Caco-2 (cell line): Measurements from ENCODE around the gene IL16. TPM values are rescaled to one million over a fixed set of nuclear protein-coding genes. Genes with fewer than 3 reads are reported as not detected.

Experiments used
- BruUV-seq: library from RNA; stranded (reverse); fragments of 400-500 nt; replicated peaks from 2 replicates; lab custom pipeline; 2021; lab: Mats Ljungman, UMichigan
- CTCF ChIA-PET: fragments of 300-600 bp; sonication (Branson Sonifier 250); formaldehyde crosslinking; loops from one replicate; lab custom pipeline; 2022; ENCODE audit warnings: antibody characterized with exemption; lab: Charles Lee
- POLR2A ChIA-PET: fragments of 300-600 bp; sonication (Branson Sonifier 250); formaldehyde crosslinking; loops from one replicate; lab custom pipeline; 2022; ENCODE audit warnings: antibody characterized with exemption; lab: Charles Lee
- DNase-seq, 2 experiments: peaks; one replicate each; pipeline versions ENCODE4 v3.0.0 to v3.0.0-alpha.2; 2020 to 2022
- H3K27me3 ChIP-seq: replicated peaks from 2 replicates; pipeline ENCODE4 v1.6.0; 2011; ENCODE audit warnings: low read length; ENCODE audit not compliant: control insufficient read depth, insufficient read depth
- H3K36me3 ChIP-seq: 2 replicates; pipeline ENCODE4 v1.5.1; 2011; ENCODE audit warnings: low read length; ENCODE audit not compliant: control insufficient read depth, insufficient read depth
- H3K4me1 ChIP-seq: fragments of 250-450 bp; sonication (Bioruptor Pico); 2 replicates; pipeline ENCODE4 v1.5.1; 2020; ENCODE audit warnings: mild to moderate bottlenecking
- H3K4me3 ChIP-seq: 2 replicates; pipeline ENCODE4 v1.5.1; 2011; ENCODE audit warnings: low read depth, mild to moderate bottlenecking, control low read depth, low read length
- H3K9me3 ChIP-seq: fragments of 250-450 bp; sonication (Bioruptor Pico); 2 replicates; pipeline ENCODE4 v1.5.1; 2020; ENCODE audit warnings: mild to moderate bottlenecking, moderate library complexity
- H3K27ac Mint-ChIP-seq: one replicate; pipeline ENCODE4 v1.8.0; 2022; ENCODE audit warnings: mixed read lengths; ENCODE audit not compliant: unreplicated experiment
- H3K27me3 Mint-ChIP-seq: one replicate; pipeline ENCODE4 v1.8.0; 2022; ENCODE audit warnings: mixed read lengths; ENCODE audit not compliant: insufficient read depth, unreplicated experiment
- H3K36me3 Mint-ChIP-seq: one replicate; pipeline ENCODE4 v1.8.0; 2022; ENCODE audit warnings: mild to moderate bottlenecking, mixed read lengths; ENCODE audit not compliant: insufficient read depth, unreplicated experiment
- H3K4me1 Mint-ChIP-seq: one replicate; pipeline ENCODE4 v1.8.0; 2022; ENCODE audit warnings: low read depth, mixed read lengths; ENCODE audit not compliant: unreplicated experiment
- H3K4me3 Mint-ChIP-seq: one replicate; pipeline ENCODE4 v1.8.0; 2022; ENCODE audit warnings: mild to moderate bottlenecking, moderate library complexity, mixed read lengths; ENCODE audit not compliant: unreplicated experiment
- H3K9me3 Mint-ChIP-seq: one replicate; pipeline ENCODE4 v1.8.0; 2022; ENCODE audit warnings: mixed read lengths; ENCODE audit not compliant: unreplicated experiment
- CTCF ChIP-seq, 2 experiments: fragments of 200-600 bp in 1 of 2; IDR thresholded peaks; 1 replicate in 1 of 2; 2 replicates in 1 of 2; pipeline versions ENCODE4 v1.5.1 to v1.8.0; 2011 to 2022; ENCODE audit warnings: antibody characterized with exemption in 1 of 2, control low read depth in 1 of 2, inconsistent platforms in 1 of 2, low read depth in 1 of 2, low read length in 1 of 2, mild to moderate bottlenecking in 1 of 2, moderate library complexity in 1 of 2; ENCODE audit not compliant: insufficient read depth in 1 of 2, severe bottlenecking in 1 of 2, unreplicated experiment in 1 of 2
- intact Hi-C: fragments of 100-400 bp; cut with micrococcal nuclease; formaldehyde crosslinking; loops from one replicate; pipeline ENCODE4 v1.10.0; 2022; ENCODE audit not compliant: unreplicated experiment
- total RNA-seq: library from RNA; stranded (reverse); gene quantifications from 2 replicates; pipeline ENCODE4 v1.2.3, GENCODE V29; 2022

The IL16 gene
- total RNA-seq, 1 experiment from 2014 or later: not detected

- BruUV-seq: no TSS peak
- intact Hi-C loops: loop anchor here (5.0 kb wide), 1 partner anchor 42 kb away; the partner anchor contains the start of gene STARD5
- DNase-seq: no peak
- CTCF ChIA-PET: interaction anchor here (0.9 to 1.7 kb wide), 3 partner anchors 14 to 131 kb away, joined by 3 to 5 read pairs (median 5); no protein-coding TSS in a partner anchor
- no peak for TF ChIP-seq CTCF (IDR thresholded peaks at IDR 0.05; ENCODE audit: insufficient read depth in 1 of 2, low read depth in 1 of 2, low read length in 1 of 2, severe bottlenecking in 1 of 2, unreplicated experiment in 1 of 2)
- Mint-ChIP-seq H3K4me3 (no peak overlapping the region), H3K27me3 (peaks cover 9% of the 10 kb centered on the region), H3K9me3 (peaks cover 10% of the 10 kb centered on the region), H3K4me1 (no peaks in the 10 kb centered on the region), H3K27ac (no peak overlapping the region), H3K36me3 (no peaks in the 10 kb centered on the region)
- Histone ChIP-seq H3K4me1 (no peaks in the 10 kb centered on the region), H3K36me3 (no peaks in the 10 kb centered on the region), H3K4me3 (no peak overlapping the region), H3K27me3 (no peaks in the 10 kb centered on the region), H3K9me3 (no peaks in the 10 kb centered on the region)
- POLR2A ChIA-PET: no interaction called here
Observed at GRCh38 chr15:81279621-81280485, 83.2 kb downstream of the IL16 start.

- H3K9me3 Mint-ChIP-seq: peaks cover 10% of the 10 kb centered on the region
- no peak overlapping the region for H3K4me3 Mint-ChIP-seq
- intact Hi-C loops: no loop called here
- Histone ChIP-seq H3K36me3 (no peaks in the 10 kb centered on the region), H3K27me3 (no peaks in the 10 kb centered on the region), H3K9me3 (no peaks in the 10 kb centered on the region), H3K4me3 (no peak overlapping the region), H3K4me1 (no peaks in the 10 kb centered on the region)
- no peaks in the 10 kb centered on the region for H3K4me1 Mint-ChIP-seq
- TF ChIP-seq CTCF (IDR thresholded peaks at IDR 0.05; ENCODE audit: insufficient read depth in 1 of 2, low read depth in 1 of 2, low read length in 1 of 2, severe bottlenecking in 1 of 2, unreplicated experiment in 1 of 2): no peak
- no peaks in the 10 kb centered on the region for H3K36me3 Mint-ChIP-seq
- ChIA-PET POLR2A (no interaction called here), CTCF (interaction anchor here (0.9 to 1.4 kb wide), 2 partner anchors 15 to 130 kb away, joined by 3 to 5 read pairs; no protein-coding TSS in a partner anchor)
- no peak overlapping the region for H3K27ac Mint-ChIP-seq
- H3K27me3 Mint-ChIP-seq: peaks cover 13% of the 10 kb centered on the region
- no peak for DNase-seq
- no TSS peak for BruUV-seq
Observed at GRCh38 chr15:81280696-81281455, 84.2 kb downstream of the IL16 start.

GRCh38 chr15:81281456-81281735, 84.7 kb downstream of the IL16 start:
- Mint-ChIP-seq H3K4me3 (no peak overlapping the region), H3K36me3 (no peaks in the 10 kb centered on the region), H3K27me3 (peaks cover 18% of the 10 kb centered on the region), H3K9me3 (peaks cover 10% of the 10 kb centered on the region), H3K27ac (no peak overlapping the region), H3K4me1 (no peaks in the 10 kb centered on the region)
- H3K36me3 ChIP-seq: no peaks in the 10 kb centered on the region
- ChIA-PET CTCF (no interaction called here), POLR2A (no interaction called here)
- H3K4me3 ChIP-seq: no peak overlapping the region
- DNase-seq: no peak
- no peaks in the 10 kb centered on the region for H3K4me1 ChIP-seq
- H3K27me3 ChIP-seq: no peaks in the 10 kb centered on the region
- BruUV-seq: no TSS peak
- intact Hi-C loops: no loop called here
- H3K9me3 ChIP-seq: no peaks in the 10 kb centered on the region
- TF ChIP-seq CTCF (IDR thresholded peaks at IDR 0.05; ENCODE audit: insufficient read depth in 1 of 2, low read depth in 1 of 2, low read length in 1 of 2, severe bottlenecking in 1 of 2, unreplicated experiment in 1 of 2): no peak
